ENCODE measurements around the gene RHOBTB3. TPM values are rescaled to one million over a fixed set of nuclear protein-coding genes. Genes with fewer than 3 reads are reported as not detected.

Gene RHOBTB3
- total and polyA plus RNA-seq, 8 donors, result 26.5 to 93.0 (median 64.1) TPM

GRCh38 chr5:95731571-95732554 lies 727 bp downstream of the RHOBTB3 start:
- intact Hi-C loops (cut with DNase I), result no loop called here
- Histone ChIP-seq H3K4me1 (peaks cover 29 to 48% of the 10 kb centered on the region in 2 donors), H3K4me3 (peak overlapping the region; percentile 61 to 67), H3K9me3 (no peaks in the 10 kb centered on the region), H3K27me3 (peaks cover 0 to 18% of the 10 kb centered on the region in 2 donors), H3K27ac (peak overlapping the region; percentile 77 to 96), H3K36me3 (no peaks in the 10 kb centered on the region)
- DNase-seq (peak in 2 of 4 donors; percentile 53 to 90), ATAC-seq (peak; percentile 33)
- TF ChIP-seq CTCF (IDR thresholded peaks at IDR 0.05), result no peak

GRCh38 chr5:95733107-95733665 lies 2.0 kb downstream of the RHOBTB3 start:
- DNase-seq, result no peak
- peaks cover 0 to 18% of the 10 kb centered on the region in 2 donors for H3K27me3 ChIP-seq
- intact Hi-C loops (cut with DNase I), result no loop called here

GRCh38 chr5:95734187-95734586 lies 3.1 kb downstream of the RHOBTB3 start:
- ATAC-seq, result no peak
- no peak for DNase-seq
- Histone ChIP-seq H3K27me3 (peaks cover 0 to 18% of the 10 kb centered on the region in 2 donors), H3K9me3 (no peaks in the 10 kb centered on the region), H3K4me3 (peak overlapping the region in 1 of 2 donors; percentile 2), H3K27ac (peak overlapping the region in 1 of 2 donors; percentile 57), H3K36me3 (no peaks in the 10 kb centered on the region), H3K4me1 (peaks cover 22 to 43% of the 10 kb centered on the region in 2 donors)
- intact Hi-C loops (cut with DNase I), result no loop called here
- TF ChIP-seq CTCF (IDR thresholded peaks at IDR 0.05), result no peak

More at GRCh38 chr5:95733107-95733665, 2.0 kb downstream of the RHOBTB3 start:
- TF ChIP-seq CTCF (IDR thresholded peaks at IDR 0.05), result no peak
- peak overlapping the region in 1 of 2 donors; percentile 8 for H3K4me3 ChIP-seq
- H3K36me3 ChIP-seq, result no peaks in the 10 kb centered on the region
- H3K9me3 ChIP-seq, result no peaks in the 10 kb centered on the region
- no peak for ATAC-seq
- peak overlapping the region in 1 of 2 donors; percentile 57 for H3K27ac ChIP-seq
- peaks cover 22 to 48% of the 10 kb centered on the region in 2 donors for H3K4me1 ChIP-seq

- peaks cover 22 to 37% of the 10 kb centered on the region in 2 donors for H3K4me1 ChIP-seq
- intact Hi-C loops (cut with DNase I), result no loop called here
- H3K36me3 ChIP-seq, result no peaks in the 10 kb centered on the region
- peaks cover 0 to 18% of the 10 kb centered on the region in 2 donors for H3K27me3 ChIP-seq
- no peaks in the 10 kb centered on the region for H3K9me3 ChIP-seq
- TF ChIP-seq CTCF (IDR thresholded peaks at IDR 0.05), result no peak
- DNase-seq, result peak in 1 of 4 donors; percentile 72
- peak; percentile 13 for ATAC-seq
- H3K27ac ChIP-seq, result peak overlapping the region in 1 of 2 donors; percentile 57
- H3K4me3 ChIP-seq, result no peak overlapping the region
Observed at GRCh38 chr5:95734906-95735305, 3.8 kb downstream of the RHOBTB3 start.

- Histone ChIP-seq H3K36me3 (no peaks in the 10 kb centered on the region), H3K9me3 (no peaks in the 10 kb centered on the region), H3K27ac (peak overlapping the region in 1 of 2 donors; percentile 22), H3K27me3 (peaks cover 0 to 18% of the 10 kb centered on the region in 2 donors), H3K4me3 (no peak overlapping the region), H3K4me1 (peaks cover 22 to 34% of the 10 kb centered on the region in 2 donors)
- TF ChIP-seq CTCF (IDR thresholded peaks at IDR 0.05), result no peak
- ATAC-seq (no peak), DNase-seq (no peak)
- intact Hi-C loops (cut with DNase I), result no loop called here
Observed at GRCh38 chr5:95735406-95735805, 4.3 kb downstream of the RHOBTB3 start.
